GM10266 (cell line): ENCODE measurements around the gene CCDC30.

Source experiments
- DNase-seq: peaks from one replicate; pipeline ENCODE4 v3.0.0; 2012; ENCODE audit errors: extremely low spot score
- TF ChIP-seq, protein P1 (sequence below): IDR thresholded peaks from 2 replicates; pipeline ENCODE4 v1.5.1; 2012; ENCODE audit warnings: mild to moderate bottlenecking, low read depth; ENCODE audit not compliant: control insufficient read depth, insufficient read depth; ENCODE audit errors: missing control alignments

Gene CCDC30

GRCh38 chr1:42692911-42693310, 229.8 kb downstream of the CCDC30 start:
- no peak for DNase-seq
- TF ChIP-seq, protein P1, sequence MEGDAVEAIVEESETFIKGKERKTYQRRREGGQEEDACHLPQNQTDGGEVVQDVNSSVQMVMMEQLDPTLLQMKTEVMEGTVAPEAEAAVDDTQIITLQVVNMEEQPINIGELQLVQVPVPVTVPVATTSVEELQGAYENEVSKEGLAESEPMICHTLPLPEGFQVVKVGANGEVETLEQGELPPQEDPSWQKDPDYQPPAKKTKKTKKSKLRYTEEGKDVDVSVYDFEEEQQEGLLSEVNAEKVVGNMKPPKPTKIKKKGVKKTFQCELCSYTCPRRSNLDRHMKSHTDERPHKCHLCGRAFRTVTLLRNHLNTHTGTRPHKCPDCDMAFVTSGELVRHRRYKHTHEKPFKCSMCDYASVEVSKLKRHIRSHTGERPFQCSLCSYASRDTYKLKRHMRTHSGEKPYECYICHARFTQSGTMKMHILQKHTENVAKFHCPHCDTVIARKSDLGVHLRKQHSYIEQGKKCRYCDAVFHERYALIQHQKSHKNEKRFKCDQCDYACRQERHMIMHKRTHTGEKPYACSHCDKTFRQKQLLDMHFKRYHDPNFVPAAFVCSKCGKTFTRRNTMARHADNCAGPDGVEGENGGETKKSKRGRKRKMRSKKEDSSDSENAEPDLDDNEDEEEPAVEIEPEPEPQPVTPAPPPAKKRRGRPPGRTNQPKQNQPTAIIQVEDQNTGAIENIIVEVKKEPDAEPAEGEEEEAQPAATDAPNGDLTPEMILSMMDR = no peak

GRCh38 chr1:42698081-42698813, 235.2 kb downstream of the CCDC30 start:
- no peak for DNase-seq
- TF ChIP-seq, protein P1 = no peak

DNA sequence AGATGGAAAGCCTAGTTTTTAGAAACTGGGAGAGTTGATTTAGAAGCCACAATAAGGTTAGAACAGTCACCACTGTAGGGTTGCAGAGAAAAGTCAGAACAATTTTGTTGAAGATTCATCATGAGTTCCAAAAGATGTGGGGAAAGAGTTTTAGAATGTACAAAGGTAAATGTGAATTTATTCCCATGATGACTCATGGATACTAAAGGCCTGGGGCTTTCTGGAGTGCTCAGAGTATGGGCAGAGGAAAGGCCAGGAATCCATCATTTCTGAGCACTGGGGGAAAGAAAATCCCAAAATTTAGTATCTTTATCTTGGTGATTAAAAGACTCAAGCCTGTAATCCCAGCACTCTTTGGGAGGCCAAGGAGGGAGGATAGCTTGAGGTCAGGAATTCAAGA, 236.9 kb downstream of the CCDC30 start:
- no peak for DNase-seq
- TF ChIP-seq, protein P1 = no peak

DNA sequence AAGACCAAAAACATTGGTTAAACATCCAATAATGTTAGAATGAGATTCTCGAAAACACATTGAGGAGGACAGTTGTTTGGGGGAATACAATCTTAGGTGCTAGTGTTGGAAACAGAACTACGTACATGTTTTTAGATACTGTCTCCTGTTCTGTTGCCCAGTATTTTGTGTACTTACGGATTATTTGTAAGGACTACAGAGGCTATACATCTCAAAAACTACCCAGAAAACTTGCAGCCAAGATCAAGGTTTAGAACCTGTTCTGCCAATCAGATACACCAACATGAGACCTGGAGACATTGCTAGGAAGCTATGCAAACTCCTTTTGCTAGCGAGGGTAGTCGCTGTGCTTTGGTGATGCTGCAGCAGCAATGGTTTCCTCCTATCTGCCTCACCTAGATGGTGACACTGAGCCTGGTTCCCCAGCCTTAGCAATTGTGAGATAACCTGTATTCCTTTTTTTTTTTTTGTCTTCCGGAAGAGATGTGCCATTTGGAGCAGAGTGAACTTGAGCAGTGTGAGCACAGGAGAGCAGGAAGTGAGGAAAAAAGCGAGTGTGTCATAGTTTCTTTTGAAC, 240.9 kb downstream of the CCDC30 start:
- TF ChIP-seq, protein P1 = no peak
- no peak for DNase-seq
